Stomach (tissue), 9 donors: ENCODE data around the gene BASP1. TPM values are rescaled to one million over a fixed set of nuclear protein-coding genes. Genes with fewer than 3 reads are reported as not detected.

Experiments
- DNase-seq, 2 donors: peaks; one replicate each; pipeline versions ENCODE4 v3.0.0 to v3.0.0-alpha.2; 2013 to 2019
- H3K27ac ChIP-seq, 5 donors: fragments of 200-600 bp in 4 of 5; sonication (generic) in 4 of 5; one replicate each; pipeline ENCODE4 v1.5.1; 2013 to 2019; ENCODE audit warnings: mild to moderate bottlenecking in 1 of 5, moderate library complexity in 1 of 5
- H3K27me3 ChIP-seq, 3 donors: fragments of 200-600 bp; sonication (generic); one replicate each; pipeline ENCODE4 v1.5.1; 2017 to 2019; ENCODE audit warnings: mixed run types in 1 of 3
- H3K36me3 ChIP-seq, 4 donors: fragments of 200-600 bp; sonication (generic); 1 replicate in 3 of 4; 2 replicates in 1 of 4; pipeline ENCODE4 v1.5.1; 2016 to 2019
- H3K4me1 ChIP-seq, 4 donors: fragments of 200-600 bp; sonication (generic); one replicate each; pipeline ENCODE4 v1.5.1; 2016 to 2019
- H3K4me3 ChIP-seq, 4 donors: fragments of 200-600 bp; sonication (generic) in 3 of 4; one replicate each; pipeline ENCODE4 v1.5.1; 2016 to 2019; ENCODE audit warnings: mild to moderate bottlenecking in 1 of 4
- H3K9me3 ChIP-seq, 4 donors: fragments of 200-600 bp; sonication (generic); one replicate each; pipeline ENCODE4 v1.5.1; 2016 to 2019
- CTCF ChIP-seq, 7 experiments: fragments of 450-650 bp in 4 of 7; fragments of 200-600 bp in 3 of 7; sonication (generic) in 3 of 7; IDR thresholded peaks; one replicate each; pipeline ENCODE4 v1.5.1; 2016 to 2019; ENCODE audit warnings: antibody characterized with exemption in 7 of 7, control low read depth in 2 of 7, mild to moderate bottlenecking in 1 of 7
- EP300 ChIP-seq: sonication (generic); formaldehyde crosslinking; IDR thresholded peaks from one replicate; pipeline ENCODE4 v1.6.1; 2017; ENCODE audit warnings: antibody characterized with exemption
- POLR2A ChIP-seq, 4 donors: fragments of 450-650 bp; IDR thresholded peaks; one replicate each; pipeline ENCODE4 v1.6.1; 2016; ENCODE audit warnings: antibody characterized with exemption in 4 of 4, control low read depth in 2 of 4, mild to moderate bottlenecking in 1 of 4, moderate library complexity in 1 of 4
- POLR2AphosphoS5 ChIP-seq, 3 donors: sonication (generic); formaldehyde crosslinking; IDR thresholded peaks; one replicate each; pipeline ENCODE4 v1.6.1; 2016; ENCODE audit warnings: antibody characterized with exemption in 3 of 3
- WGBS, 5 donors: extraction: QIAGEN DNeasy Blood & Tissue Kit in 3 of 5; methylation state at CpG; one replicate each; pipeline versions ENCODE4 v1.1.5 to v1.1.7; 2013 to 2018; 5-methylcytosine and 5-hydroxymethylcytosine counted together
- intact Hi-C: fragments of 100-400 bp; cut with DNase I; formaldehyde crosslinking; loops from one replicate; pipeline ENCODE4 v1.15.1; 2023; ENCODE audit warnings: low total_unique reads
- polyA plus RNA-seq, 3 donors: library from polyadenylated mRNA; stranded (reverse); fragments of 200-250 nt; gene quantifications; one replicate each; pipeline ENCODE4 v1.2.3, GENCODE V29; 2013
- total RNA-seq, 5 donors: library from RNA; depleted of rRNA; stranded (reverse); fragments of >200 nt; gene quantifications; one replicate each; pipeline versions ENCODE4 v1.1.0 to v1.2.3, GENCODE V29; 2014 to 2016
- donor health status: healthy with polysubstance abuse.
- donor health status: Bipolar disorder and iron deficiency.
- donor health status: healthy.

BASP1 gene
- total and polyA plus RNA-seq, 8 donors = 4.0 to 60.8 (median 16.0) TPM

GRCh38 chr5:17239953-17240352 is 22.5 kb downstream of the BASP1 start:
- H3K9me3 ChIP-seq = no peaks in the 10 kb centered on the region
- intact Hi-C loops = no loop called here
- H3K36me3 ChIP-seq = no peaks in the 10 kb centered on the region
- H3K27ac ChIP-seq = no peak overlapping the region
- no peak overlapping the region for H3K4me3 ChIP-seq
- peaks cover 0 to 20% (median 1%) of the 10 kb centered on the region in 4 donors for H3K4me1 ChIP-seq
- DNase-seq = no peak
- no peaks in the 10 kb centered on the region for H3K27me3 ChIP-seq
- 90 to 96% (median 94%) methylated on average over 6 of the region's 6 CpGs for WGBS, 5 donors
- TF ChIP-seq POLR2A (IDR thresholded peaks at IDR 0.05) (no peak), POLR2AphosphoS5 (IDR thresholded peaks at IDR 0.05) (no peak), CTCF (IDR thresholded peaks at IDR 0.05) (no peak), EP300 (no peak)

GRCh38 chr5:17240487-17240886 is 23.1 kb downstream of the BASP1 start:
- Histone ChIP-seq H3K4me3 (no peak overlapping the region), H3K9me3 (no peaks in the 10 kb centered on the region), H3K27ac (no peak overlapping the region), H3K4me1 (peaks cover 0 to 20% (median 1%) of the 10 kb centered on the region in 4 donors), H3K36me3 (no peaks in the 10 kb centered on the region), H3K27me3 (no peaks in the 10 kb centered on the region)
- intact Hi-C loops = no loop called here
- DNase-seq = no peak
- TF ChIP-seq POLR2A (IDR thresholded peaks at IDR 0.05) (no peak), CTCF (IDR thresholded peaks at IDR 0.05) (no peak), POLR2AphosphoS5 (IDR thresholded peaks at IDR 0.05) (no peak), EP300 (no peak)
- 86 to 100% (median 94%) methylated on average over 1 of the region's 1 CpG for WGBS, 5 donors

- Histone ChIP-seq H3K27ac (no peak overlapping the region), H3K9me3 (no peaks in the 10 kb centered on the region), H3K4me1 (peaks cover 0 to 20% (median 1%) of the 10 kb centered on the region in 4 donors), H3K4me3 (no peak overlapping the region), H3K36me3 (no peaks in the 10 kb centered on the region), H3K27me3 (no peaks in the 10 kb centered on the region)
- no peak for TF ChIP-seq CTCF (IDR thresholded peaks at IDR 0.05)
- no peak for TF ChIP-seq POLR2AphosphoS5 (IDR thresholded peaks at IDR 0.05)
- no peak for TF ChIP-seq EP300
- TF ChIP-seq POLR2A (IDR thresholded peaks at IDR 0.05) = no peak
- intact Hi-C loops = no loop called here
- WGBS, 5 donors = 65 to 77% (median 73%) methylated on average over 7 of the region's 7 CpGs
- DNase-seq = no peak
Measured at GRCh38 chr5:17241635-17242034, 24.2 kb downstream of the BASP1 start.

GRCh38 chr5:17243287-17244063 is 26.0 kb downstream of the BASP1 start:
- intact Hi-C loops = no loop called here
- no peaks in the 10 kb centered on the region for H3K36me3 ChIP-seq
- no peaks in the 10 kb centered on the region for H3K27me3 ChIP-seq
- TF ChIP-seq POLR2A (IDR thresholded peaks at IDR 0.05) (no peak), POLR2AphosphoS5 (IDR thresholded peaks at IDR 0.05) (no peak), EP300 (no peak), CTCF (IDR thresholded peaks at IDR 0.05) (no peak)
- no peak overlapping the region for H3K4me3 ChIP-seq
- peaks cover 0 to 17% (median under 1%) of the 10 kb centered on the region in 4 donors for H3K4me1 ChIP-seq
- WGBS, 5 donors = 79 to 83% (median 80%) methylated on average over 12 of the region's 12 CpGs
- H3K27ac ChIP-seq = no peak overlapping the region
- DNase-seq = no peak
- no peaks in the 10 kb centered on the region for H3K9me3 ChIP-seq
